GM19240 (cell line): Measurements from ENCODE around the gene ASB6.

ENCODE experiments used
- DNase-seq: peaks from one replicate; pipeline ENCODE4 v3.0.0; 2011; ENCODE audit warnings: low spot score; ENCODE audit not compliant: insufficient read length

The ASB6 gene

DNA sequence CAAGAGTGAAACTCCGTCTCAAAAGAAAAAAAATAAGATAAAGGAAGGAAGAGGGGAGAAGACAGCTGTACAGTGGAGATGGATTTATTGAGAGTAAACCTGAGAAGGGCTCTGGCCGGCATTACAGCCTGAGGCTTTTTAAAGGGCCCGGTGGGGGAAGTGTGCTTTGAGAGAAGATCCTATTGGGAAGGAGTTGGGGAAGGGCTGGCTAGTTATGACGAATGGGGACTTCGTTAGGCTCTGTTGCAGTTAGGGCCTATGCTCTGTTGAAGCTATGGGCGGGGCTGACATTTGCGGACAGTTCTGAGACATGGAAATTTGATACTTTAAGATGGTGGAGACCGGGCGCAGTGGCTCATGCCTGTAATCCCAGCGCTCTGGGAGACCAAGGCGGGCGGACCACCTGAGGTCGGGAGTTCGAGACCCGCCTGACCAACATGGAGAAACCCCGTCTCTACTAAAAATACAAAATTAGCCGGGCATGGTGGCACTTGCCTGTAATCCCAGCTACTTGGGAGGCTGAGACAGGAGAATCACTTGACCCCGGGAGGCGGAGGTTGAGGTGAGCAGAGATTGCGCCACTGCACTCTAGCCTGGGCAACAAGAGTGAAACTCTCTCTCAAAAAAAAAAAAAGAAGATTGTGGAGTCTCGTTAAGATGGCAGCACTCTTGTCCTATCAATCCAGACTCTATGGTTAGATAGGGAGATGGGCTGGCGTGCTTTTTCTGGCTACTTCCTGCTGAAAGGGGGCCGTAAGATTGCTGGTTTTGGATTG is 54.3 kb downstream of the ASB6 start:
- no peak for DNase-seq

DNA sequence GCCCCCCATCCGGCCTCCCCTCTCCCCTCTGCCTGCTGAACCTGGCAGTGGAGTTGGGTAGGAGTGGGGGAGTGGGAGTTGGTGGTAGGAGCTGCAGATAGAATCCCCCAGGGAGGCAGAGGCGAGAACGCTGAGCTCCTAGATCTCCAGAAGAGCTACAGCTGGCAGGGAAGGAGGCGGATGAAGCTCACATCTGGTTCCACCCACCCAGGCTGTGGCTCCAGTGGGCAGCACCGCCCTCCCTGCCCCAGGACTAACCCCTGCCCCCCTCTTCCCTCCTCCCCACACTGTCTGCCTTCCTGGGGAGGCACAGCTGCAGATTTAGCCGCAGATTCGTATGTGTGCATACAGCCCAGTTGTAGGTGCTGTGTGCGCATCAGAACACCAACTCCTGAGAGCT is 55.3 kb downstream of the ASB6 start:
- no peak for DNase-seq

DNA sequence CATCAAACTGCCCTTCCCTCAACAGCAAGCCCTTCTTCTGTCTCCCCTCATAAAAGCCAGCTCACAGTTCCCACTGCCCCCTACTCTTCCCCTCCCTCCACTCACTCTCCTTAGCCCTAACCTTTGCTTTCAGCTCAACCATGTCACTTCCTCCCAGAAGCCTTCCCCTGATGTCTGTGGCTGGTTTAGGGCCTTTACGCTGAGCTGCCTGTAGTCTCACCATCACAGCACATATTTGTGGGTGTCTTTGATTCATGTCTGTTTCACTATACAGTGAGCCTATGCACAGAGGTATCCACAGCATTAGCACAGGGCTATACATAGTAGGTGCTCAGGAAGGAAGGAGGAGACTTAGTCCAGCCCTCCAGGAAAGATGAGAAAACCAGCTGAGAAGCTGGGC is 55.7 kb downstream of the ASB6 start:
- DNase-seq, result no peak

DNA sequence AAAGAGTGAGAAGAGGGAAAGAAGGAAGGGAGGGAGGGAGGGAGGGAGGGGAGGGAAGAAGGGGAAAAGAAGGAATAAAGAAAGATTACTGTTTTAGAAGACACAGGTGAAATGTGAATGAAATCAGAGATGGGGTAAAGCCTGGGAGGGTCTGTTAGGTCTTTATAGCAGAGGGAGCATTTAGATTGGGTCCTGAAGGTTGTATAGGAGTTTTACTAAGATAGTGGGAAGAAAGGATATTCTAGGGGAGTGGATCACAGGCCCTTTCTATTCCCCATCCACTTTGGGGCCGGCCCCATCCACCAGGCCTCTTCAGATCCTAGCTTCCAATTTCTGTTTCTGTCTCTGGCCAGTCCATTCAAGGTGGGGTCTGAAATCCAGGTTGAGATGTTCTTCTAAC is 56.6 kb downstream of the ASB6 start:
- no peak for DNase-seq
